Measurements from ENCODE around the gene ACKR3. TPM values are rescaled to one million over a fixed set of nuclear protein-coding genes. Genes with fewer than 3 reads are reported as not detected.

ACKR3 gene
- total RNA-seq, 2 experiments from 2014 or later = 1.2 to 2.4 TPM

DNA sequence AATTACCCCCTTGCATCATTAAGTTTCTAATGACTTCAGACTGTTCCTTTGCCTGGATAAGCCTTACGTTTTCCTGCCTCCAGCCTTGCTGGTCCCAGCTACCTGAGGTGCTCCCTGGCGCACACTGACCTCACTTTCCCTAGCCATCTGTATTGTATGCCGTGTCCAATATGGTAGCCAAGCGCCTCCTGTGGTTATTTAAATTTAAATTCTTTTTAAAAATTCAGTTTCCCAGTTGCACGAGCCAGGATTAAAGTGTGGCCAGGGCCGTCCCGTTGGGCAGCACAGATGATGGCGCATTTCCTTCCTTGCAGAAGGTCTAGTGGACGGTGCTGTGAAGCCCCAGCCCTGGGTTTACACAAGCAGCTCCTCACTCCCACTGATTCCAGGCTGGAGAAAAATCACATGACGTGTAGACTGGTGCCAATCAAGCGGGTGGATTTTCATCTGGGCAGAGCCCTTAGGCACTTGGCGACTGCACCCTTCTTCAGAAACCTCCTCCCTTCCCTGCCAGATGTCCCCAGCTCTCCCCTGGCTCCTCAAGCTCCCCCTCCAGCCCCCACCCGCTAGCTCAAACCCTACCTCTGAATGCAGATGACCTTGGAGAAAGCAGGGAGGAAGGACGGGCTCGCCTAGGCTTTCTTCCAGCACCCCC, 33.9 kb downstream of the ACKR3 start:
- CTCF ChIA-PET = interaction anchor here (1.5 to 1.7 kb wide), 2 partner anchors 8 to 250 kb away, joined by 3 to 4 read pairs; no protein-coding TSS in a partner anchor

DNA sequence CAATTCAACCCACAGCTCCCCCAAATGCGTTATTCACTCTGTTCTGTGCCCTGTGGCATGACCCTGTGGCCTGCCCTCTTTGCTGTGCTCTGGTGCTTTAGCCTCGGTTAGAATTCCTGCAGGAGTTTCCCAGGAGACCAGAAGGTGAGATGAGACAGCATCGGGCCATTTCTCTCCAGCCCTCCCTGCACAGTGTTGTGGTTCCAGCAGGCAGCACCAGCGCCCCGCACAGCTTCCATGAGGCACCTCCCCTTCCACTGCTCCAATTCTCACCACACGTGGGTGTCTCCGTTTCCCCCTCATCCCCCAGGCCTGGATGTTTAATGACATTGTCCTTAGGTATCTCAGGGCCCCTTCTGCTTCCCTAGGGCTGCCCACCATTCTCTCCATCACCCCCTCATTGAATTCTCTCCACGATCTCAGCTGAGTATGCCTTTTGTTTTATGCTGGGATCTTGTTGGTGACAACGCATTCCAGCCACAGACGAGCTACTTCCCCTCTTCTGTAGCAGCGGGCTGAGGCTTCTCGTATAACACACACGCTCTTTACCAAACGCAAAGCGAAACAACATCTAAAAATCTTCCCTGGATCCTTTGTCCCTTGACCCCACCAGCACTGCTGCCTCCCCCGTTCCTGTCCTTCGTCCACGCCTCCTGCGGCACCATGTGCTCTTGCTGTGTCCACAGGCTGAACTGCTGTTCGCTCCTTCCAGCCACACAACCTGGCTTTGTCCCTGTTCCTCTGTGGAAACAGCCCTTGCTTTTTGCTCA, 35.1 kb downstream of the ACKR3 start:
- Mint-ChIP-seq H3K27me3 (peaks cover 23% of the 10 kb centered on the region), H3K36me3 (ENCODE audit: low read depth) (no peaks in the 10 kb centered on the region), H3K9me3 (ENCODE audit: low read depth) (no peaks in the 10 kb centered on the region), H3K4me1 (peaks cover 2% of the 10 kb centered on the region), H3K4me3 (no peak overlapping the region), H3K27ac (no peak overlapping the region)
- DNase-seq (no peak), ATAC-seq (no peak)
- intact Hi-C loops (cut with DNase I, micrococcal nuclease) = loop anchor here in 1 of 2 experiments (5.0 kb wide), 1 partner anchor 1273 kb away; no protein-coding TSS in a partner anchor
- CTCF ChIA-PET = interaction anchor here (1.7 kb wide), 1 partner anchor 251 kb away, joined by 4 read pairs; no protein-coding TSS in a partner anchor
- POLR2A ChIA-PET = no interaction called here

More for the DNA sequence above, 33.9 kb downstream of the ACKR3 start:
- H3K36me3 Mint-ChIP-seq (ENCODE audit: low read depth) = no peaks in the 10 kb centered on the region
- H3K9me3 Mint-ChIP-seq (ENCODE audit: low read depth) = no peaks in the 10 kb centered on the region
- H3K27ac Mint-ChIP-seq = no peak overlapping the region
- intact Hi-C loops (cut with DNase I, micrococcal nuclease) = no loop called here
- ATAC-seq = no peak
- H3K4me3 Mint-ChIP-seq = no peak overlapping the region
- H3K27me3 Mint-ChIP-seq = peaks cover 23% of the 10 kb centered on the region
- H3K4me1 Mint-ChIP-seq = peaks cover 2% of the 10 kb centered on the region
- DNase-seq = no peak
- POLR2A ChIA-PET = no interaction called here

DNA sequence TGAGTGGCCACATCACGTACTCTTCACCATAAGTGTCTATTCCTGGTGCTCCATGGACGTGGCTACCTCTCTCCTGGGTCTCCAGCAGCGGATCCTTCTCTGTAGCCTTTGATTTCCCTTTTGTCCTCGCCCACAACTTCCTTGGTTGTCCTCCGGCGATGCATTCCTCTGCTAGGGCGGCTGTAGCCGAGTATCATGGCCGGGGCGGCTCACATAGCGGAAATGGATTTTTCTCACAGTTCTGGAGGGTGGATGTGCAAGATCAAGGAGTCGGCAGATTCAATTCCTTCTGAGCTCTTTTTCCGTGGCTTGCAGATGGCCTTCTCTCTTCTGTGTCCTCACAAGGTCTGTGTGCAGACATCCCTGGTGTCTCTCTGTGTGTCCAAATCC, 35.7 kb downstream of the ACKR3 start:
- H3K27me3 Mint-ChIP-seq = peaks cover 23% of the 10 kb centered on the region
- H3K4me3 Mint-ChIP-seq = no peak overlapping the region
- CTCF ChIA-PET = no interaction called here
- DNase-seq (no peak), ATAC-seq (no peak)
- intact Hi-C loops (cut with DNase I, micrococcal nuclease) = loop anchor here in 1 of 2 experiments (5.0 kb wide), 1 partner anchor 1272 kb away; no protein-coding TSS in a partner anchor
- H3K36me3 Mint-ChIP-seq (ENCODE audit: low read depth) = no peaks in the 10 kb centered on the region
- H3K9me3 Mint-ChIP-seq (ENCODE audit: low read depth) = no peaks in the 10 kb centered on the region
- no peak overlapping the region for H3K27ac Mint-ChIP-seq
- peaks cover 2% of the 10 kb centered on the region for H3K4me1 Mint-ChIP-seq
- POLR2A ChIA-PET = no interaction called here

DNA sequence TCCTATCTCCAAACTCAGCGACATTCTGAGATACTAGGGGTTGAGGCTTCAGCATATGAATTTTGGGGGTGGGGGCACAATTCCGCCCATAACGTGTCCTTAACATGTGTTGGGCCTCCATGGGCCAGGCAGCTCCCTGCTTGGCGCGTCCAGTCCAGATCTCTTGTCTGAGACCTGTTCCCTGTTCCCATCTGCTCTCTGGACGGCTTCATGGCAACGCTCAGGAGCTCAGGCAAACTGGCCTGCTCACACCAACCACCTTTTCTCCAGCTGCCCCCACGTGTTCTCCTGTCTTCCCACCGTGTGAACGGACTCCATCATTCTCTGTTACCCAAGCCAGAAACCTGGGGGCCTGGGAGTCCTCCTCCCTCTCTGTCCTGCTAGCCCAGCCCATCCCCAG, 36.4 kb downstream of the ACKR3 start:
- Mint-ChIP-seq H3K27ac (no peak overlapping the region), H3K27me3 (peaks cover 21% of the 10 kb centered on the region), H3K4me1 (peaks cover 2% of the 10 kb centered on the region), H3K4me3 (no peak overlapping the region), H3K9me3 (ENCODE audit: low read depth) (no peaks in the 10 kb centered on the region), H3K36me3 (ENCODE audit: low read depth) (no peaks in the 10 kb centered on the region)
- DNase-seq (no peak), ATAC-seq (no peak)
- POLR2A ChIA-PET = no interaction called here
- intact Hi-C loops (cut with DNase I, micrococcal nuclease) = loop anchor here in 1 of 2 experiments (5.0 kb wide), 1 partner anchor 1271 kb away; no protein-coding TSS in a partner anchor
- CTCF ChIA-PET = no interaction called here

DNA sequence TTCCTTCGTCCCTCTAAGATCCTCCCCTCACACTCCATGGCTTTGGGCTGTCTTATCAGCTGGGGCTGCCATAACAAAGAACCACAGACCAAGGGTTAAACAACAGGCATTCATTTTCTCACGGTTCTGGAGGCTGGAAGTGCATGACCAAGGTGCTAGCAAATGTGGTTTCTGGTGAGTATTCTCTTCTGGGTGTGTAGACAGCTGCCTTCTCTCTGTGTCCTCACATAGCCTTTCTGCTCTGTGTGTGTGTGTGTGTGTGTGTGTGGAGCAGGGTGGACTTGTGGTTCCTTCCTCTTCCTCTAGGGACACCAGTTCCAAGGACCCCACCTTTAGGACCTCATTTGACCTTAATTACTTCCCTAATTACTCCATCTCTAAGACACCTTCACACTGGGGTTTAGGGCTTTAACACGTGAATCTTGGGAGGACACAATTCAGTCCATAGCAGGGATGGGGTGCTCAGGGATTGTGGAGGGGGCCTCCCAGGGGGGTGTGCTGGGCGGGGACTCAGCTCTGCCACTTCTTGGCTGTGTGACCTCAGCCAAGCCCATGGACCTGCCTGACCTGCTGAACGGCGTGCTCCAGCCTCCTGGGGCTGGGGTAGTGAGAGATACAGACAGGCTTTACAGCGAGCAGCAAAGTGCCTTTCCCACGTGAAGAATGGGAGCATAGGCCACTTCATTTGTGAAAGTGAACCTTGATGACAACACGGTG, 38.0 kb downstream of the ACKR3 start:
- ChIA-PET POLR2A (no interaction called here), CTCF (no interaction called here)
- Mint-ChIP-seq H3K27ac (no peak overlapping the region), H3K4me3 (no peak overlapping the region), H3K27me3 (peaks cover 16% of the 10 kb centered on the region), H3K4me1 (peaks cover 2% of the 10 kb centered on the region), H3K36me3 (ENCODE audit: low read depth) (no peaks in the 10 kb centered on the region), H3K9me3 (ENCODE audit: low read depth) (no peaks in the 10 kb centered on the region)
- ATAC-seq = no peak
- intact Hi-C loops (cut with DNase I, micrococcal nuclease) = loop anchor here in 1 of 2 experiments (5.0 kb wide), 1 partner anchor 1270 kb away; no protein-coding TSS in a partner anchor
- DNase-seq = no peak

DNA sequence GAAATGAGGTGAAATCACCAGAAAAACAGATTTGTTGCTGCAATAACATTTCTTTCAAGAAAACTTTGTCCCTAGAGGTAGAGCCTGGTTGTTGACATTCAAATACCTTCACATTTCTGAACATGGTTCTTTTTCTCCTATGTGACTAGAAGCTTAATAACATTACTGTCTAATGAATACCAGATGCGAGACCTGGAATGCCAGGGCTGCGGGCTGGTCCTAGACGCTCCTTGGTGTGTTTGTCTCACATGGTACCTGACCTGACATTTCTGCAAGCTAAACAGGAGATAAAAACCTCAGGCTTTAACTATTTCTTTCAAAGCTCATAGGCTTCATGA, 38.5 kb downstream of the ACKR3 start:
- H3K36me3 Mint-ChIP-seq (ENCODE audit: low read depth) = no peaks in the 10 kb centered on the region
- POLR2A ChIA-PET = no interaction called here
- intact Hi-C loops (cut with DNase I, micrococcal nuclease) = loop anchor here in 1 of 2 experiments (5.0 kb wide), 1 partner anchor 1269 kb away; no protein-coding TSS in a partner anchor

DNA sequence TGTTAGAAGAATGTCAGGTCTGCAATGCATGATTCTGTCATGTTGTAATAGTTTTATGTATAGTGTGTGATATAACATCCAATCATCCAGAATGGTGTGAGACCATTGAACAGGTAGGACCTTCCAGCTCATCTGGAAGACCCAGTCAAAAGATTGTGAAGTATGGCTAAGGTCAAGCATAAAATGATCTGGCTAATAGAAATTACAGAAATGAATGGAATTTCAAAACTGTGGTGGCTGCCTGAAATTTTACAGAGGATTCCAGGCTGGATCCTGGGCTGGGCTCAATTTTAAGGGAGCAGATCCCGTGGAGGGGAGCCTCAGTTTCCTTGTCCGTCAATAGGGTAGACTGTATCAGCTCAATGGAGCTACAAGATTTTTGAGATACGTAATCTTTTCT, 39.1 kb downstream of the ACKR3 start:
- ChIA-PET CTCF (no interaction called here), POLR2A (no interaction called here)
- intact Hi-C loops (cut with DNase I, micrococcal nuclease) = loop anchor here in 1 of 2 experiments (5.0 kb wide), 1 partner anchor 1269 kb away; no protein-coding TSS in a partner anchor
- no peak overlapping the region for H3K4me3 Mint-ChIP-seq
- peaks cover 2% of the 10 kb centered on the region for H3K4me1 Mint-ChIP-seq
- H3K27ac Mint-ChIP-seq = no peak overlapping the region
- DNase-seq (no peak), ATAC-seq (no peak)
- H3K36me3 Mint-ChIP-seq (ENCODE audit: low read depth) = no peaks in the 10 kb centered on the region
- peaks cover 15% of the 10 kb centered on the region for H3K27me3 Mint-ChIP-seq
- no peaks in the 10 kb centered on the region for H3K9me3 Mint-ChIP-seq (ENCODE audit: low read depth)

More for the DNA sequence above, 38.5 kb downstream of the ACKR3 start:
- ATAC-seq (no peak), DNase-seq (no peak)
- Mint-ChIP-seq H3K9me3 (ENCODE audit: low read depth) (no peaks in the 10 kb centered on the region), H3K27me3 (peaks cover 15% of the 10 kb centered on the region), H3K27ac (no peak overlapping the region), H3K4me3 (no peak overlapping the region), H3K4me1 (peaks cover 2% of the 10 kb centered on the region)
- CTCF ChIA-PET = no interaction called here

DNA sequence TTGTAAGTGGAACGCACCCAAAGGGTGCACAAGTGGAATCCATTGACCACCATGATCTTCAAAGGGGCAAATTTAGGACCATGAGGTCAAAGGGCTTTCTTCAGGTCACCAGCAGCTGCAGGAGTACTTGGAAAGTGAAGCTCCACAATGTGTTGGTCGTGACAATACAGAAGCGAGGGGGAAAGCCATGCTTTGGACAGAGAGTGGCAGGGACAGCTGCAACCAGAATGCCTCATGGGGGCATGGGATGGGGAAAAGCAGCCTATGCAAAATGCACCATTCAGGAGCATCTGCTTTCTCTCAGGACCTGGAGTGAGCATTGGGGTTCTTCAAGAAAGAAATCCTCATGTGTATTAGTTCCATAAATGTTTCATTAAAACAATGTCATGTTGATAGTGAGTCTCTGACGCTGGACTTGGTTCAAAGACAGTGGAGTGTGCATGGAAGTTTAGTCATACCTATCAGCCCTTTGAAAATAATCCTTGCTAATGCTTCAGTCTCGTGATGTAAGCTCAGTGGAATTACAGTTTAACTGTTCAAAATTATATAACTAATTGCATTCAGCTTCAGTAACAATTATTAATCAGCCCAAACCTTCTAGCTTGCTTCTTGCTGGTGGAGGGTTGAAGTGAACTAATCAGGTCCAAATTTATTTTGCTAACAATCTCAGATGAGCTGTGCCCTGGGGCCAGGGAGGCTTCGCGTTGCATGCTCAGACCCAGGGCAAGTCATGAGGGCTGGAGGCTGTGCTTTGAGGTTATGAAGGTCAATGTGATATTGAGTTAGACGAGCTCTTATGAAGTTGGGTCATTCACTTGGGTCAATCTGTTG, 41.6 kb downstream of the ACKR3 start:
- DNase-seq (no peak), ATAC-seq (no peak)
- intact Hi-C loops (cut with DNase I, micrococcal nuclease) = no loop called here
- Mint-ChIP-seq H3K4me3 (no peak overlapping the region), H3K27ac (no peak overlapping the region), H3K9me3 (ENCODE audit: low read depth) (no peaks in the 10 kb centered on the region), H3K27me3 (peaks cover 8% of the 10 kb centered on the region), H3K36me3 (ENCODE audit: low read depth) (no peaks in the 10 kb centered on the region), H3K4me1 (no peaks in the 10 kb centered on the region)
- CTCF ChIA-PET = interaction anchor here (0.8 to 1.3 kb wide), 6 partner anchors 8 to 358 kb away, joined by 3 to 5 read pairs (median 3); no protein-coding TSS in a partner anchor
- POLR2A ChIA-PET = no interaction called here

DNA sequence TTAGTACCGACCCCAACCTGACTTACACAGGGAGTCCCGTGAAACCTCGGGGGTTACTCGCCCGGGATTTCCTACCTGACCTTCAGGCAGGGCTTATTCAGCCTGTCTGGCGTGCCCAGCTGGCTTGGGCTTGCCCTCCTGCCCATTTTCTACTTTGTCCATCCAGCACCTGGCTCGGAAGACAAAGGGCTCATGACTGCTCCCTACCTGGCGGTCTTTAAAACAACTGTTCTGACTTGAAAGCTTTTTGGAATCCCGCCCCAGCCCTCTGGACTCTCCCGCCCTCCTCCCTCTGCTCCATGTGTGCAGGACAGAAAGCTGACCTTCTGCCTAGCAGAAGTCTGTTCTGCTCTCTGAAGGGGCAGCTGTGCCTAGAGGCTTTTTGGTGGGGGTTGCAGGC, 43.1 kb downstream of the ACKR3 start:
- no peak for DNase-seq
- Mint-ChIP-seq H3K27me3 (peaks cover 3% of the 10 kb centered on the region), H3K36me3 (ENCODE audit: low read depth) (no peaks in the 10 kb centered on the region), H3K4me1 (no peaks in the 10 kb centered on the region), H3K27ac (no peak overlapping the region), H3K9me3 (ENCODE audit: low read depth) (no peaks in the 10 kb centered on the region), H3K4me3 (no peak overlapping the region)
- intact Hi-C loops (cut with DNase I, micrococcal nuclease) = no loop called here
- no peak for ATAC-seq
- ChIA-PET CTCF (interaction anchor here (1.0 kb wide), 1 partner anchor 100 kb away, joined by 3 read pairs; no protein-coding TSS in a partner anchor), POLR2A (no interaction called here)

DNA sequence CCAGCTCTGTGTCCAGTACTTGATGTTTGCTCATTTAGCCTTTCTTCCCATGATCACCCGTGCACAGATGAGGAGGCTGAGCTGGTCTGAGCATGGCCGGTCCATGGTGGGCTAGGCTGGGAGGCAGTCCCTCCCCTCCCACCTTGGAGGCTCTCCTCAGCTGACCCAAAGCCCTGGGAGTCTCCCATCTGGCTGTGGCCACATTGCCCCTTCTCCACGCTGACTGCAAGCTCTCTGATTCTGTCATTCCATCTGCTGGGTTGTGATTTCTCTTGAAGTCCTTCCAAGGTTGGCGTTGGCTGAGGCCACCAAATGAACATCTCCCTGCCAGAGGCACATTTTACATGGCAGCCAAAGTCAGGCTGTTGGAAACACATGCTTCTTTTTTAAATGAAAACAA, 44.0 kb downstream of the ACKR3 start:
- CTCF ChIA-PET = no interaction called here
- H3K9me3 Mint-ChIP-seq (ENCODE audit: low read depth) = no peaks in the 10 kb centered on the region
- H3K4me3 Mint-ChIP-seq = no peak overlapping the region

DNA sequence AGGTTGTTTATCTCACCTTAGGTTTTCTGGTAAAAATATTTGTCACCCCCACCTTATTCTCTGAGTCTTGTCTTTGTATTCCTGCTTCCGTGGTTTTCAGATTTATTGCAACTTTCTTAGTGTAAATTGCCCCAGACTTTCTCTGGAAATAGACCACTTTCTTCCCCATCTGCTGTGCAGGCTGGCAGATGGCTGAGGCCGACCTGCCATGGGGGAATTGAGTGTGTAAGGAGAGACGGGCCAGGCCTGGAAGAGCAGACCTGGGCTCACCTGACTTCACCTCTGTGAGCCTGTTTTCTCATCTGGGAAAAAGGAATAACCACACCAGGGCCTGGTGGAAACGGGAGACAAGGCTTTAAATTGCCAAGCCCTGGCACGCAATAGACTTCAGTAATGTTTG, 44.9 kb downstream of the ACKR3 start:
- no peak overlapping the region for H3K4me3 Mint-ChIP-seq
- no peak for DNase-seq
- ATAC-seq = no peak
- no peaks in the 10 kb centered on the region for H3K9me3 Mint-ChIP-seq (ENCODE audit: low read depth)
- CTCF ChIA-PET = no interaction called here
- H3K4me1 Mint-ChIP-seq = peaks cover 6% of the 10 kb centered on the region
- intact Hi-C loops (cut with DNase I, micrococcal nuclease) = no loop called here
- no peak overlapping the region for H3K27ac Mint-ChIP-seq
- no peaks in the 10 kb centered on the region for H3K36me3 Mint-ChIP-seq (ENCODE audit: low read depth)
- peaks cover 3% of the 10 kb centered on the region for H3K27me3 Mint-ChIP-seq
- POLR2A ChIA-PET = no interaction called here

More for the DNA sequence above, 44.0 kb downstream of the ACKR3 start:
- POLR2A ChIA-PET = no interaction called here
- peaks cover 3% of the 10 kb centered on the region for H3K27me3 Mint-ChIP-seq
- intact Hi-C loops (cut with DNase I, micrococcal nuclease) = no loop called here
- no peak overlapping the region for H3K27ac Mint-ChIP-seq
- DNase-seq = no peak
- no peak for ATAC-seq
- H3K36me3 Mint-ChIP-seq (ENCODE audit: low read depth) = no peaks in the 10 kb centered on the region
- H3K4me1 Mint-ChIP-seq = peaks cover under 1% of the 10 kb centered on the region
